GM12864 (cell line): ENCODE measurements around the gene GNL1.

Source experiments
- DNase-seq: peaks from one replicate; pipeline ENCODE4 v3.0.0-alpha.2; 2011; ENCODE audit warnings: low read depth
- H3K4me3 ChIP-seq: 2 replicates; pipeline ENCODE4 v1.5.1; 2011; ENCODE audit warnings: mild to moderate bottlenecking, low read depth, low read length, control low read depth
- CTCF ChIP-seq: IDR thresholded peaks from 2 replicates; pipeline ENCODE4 v1.5.1; 2011; ENCODE audit warnings: low read depth, mild to moderate bottlenecking, moderate library complexity, low read length, control low read depth, inconsistent platforms; ENCODE audit errors: missing control alignments

GNL1 gene

DNA sequence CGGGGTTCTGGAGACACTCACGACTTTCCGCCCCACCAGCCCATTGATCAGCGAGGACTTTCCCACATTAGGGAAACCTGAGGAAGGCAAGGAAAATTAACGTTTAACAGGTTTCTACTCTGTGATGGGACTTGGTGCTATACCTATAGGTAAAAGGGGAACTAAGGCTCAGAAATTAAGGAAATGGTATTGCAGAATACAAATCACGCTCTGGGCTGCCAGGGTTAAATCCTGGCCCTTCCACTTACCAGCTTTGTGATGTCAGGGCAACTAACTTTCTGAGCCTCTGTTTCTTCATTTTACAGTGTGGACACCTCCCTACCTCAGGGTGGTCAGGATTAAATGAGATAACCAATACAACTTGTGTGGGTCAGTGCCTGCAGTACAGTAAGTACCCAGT is 8.8 kb downstream of the GNL1 start:
- DNase-seq: no peak
- TF ChIP-seq CTCF: no peak
- no peak overlapping the region for H3K4me3 ChIP-seq

- no peak for DNase-seq
- TF ChIP-seq CTCF: peak; percentile 81
- H3K4me3 ChIP-seq: no peak overlapping the region
These were observed 11.5 kb downstream of the GNL1 start for GRCh38 chr6:30544666-30545272.

DNA sequence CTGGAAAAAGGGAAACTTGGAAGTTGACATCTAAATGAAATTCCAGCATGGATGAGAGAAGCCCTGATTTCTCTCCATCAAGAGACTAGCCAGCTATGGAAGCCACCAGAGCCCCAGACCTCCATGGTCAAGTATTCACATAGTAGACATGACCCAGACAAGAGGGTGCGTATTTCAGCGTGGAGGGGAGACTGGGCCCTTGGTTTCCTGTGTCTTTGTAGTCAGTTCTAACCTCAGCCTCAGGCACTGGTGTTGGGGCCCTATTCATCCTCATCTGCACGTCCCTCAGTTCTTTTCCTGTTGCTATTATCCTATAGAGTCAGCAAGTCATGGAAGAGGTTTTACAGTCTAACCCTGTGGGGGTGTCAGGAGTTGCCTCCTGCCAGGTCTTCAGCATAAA is 12.5 kb downstream of the GNL1 start:
- no peak overlapping the region for H3K4me3 ChIP-seq
- DNase-seq: no peak
- TF ChIP-seq CTCF: no peak

GRCh38 chr6:30542915-30543314 is 13.4 kb downstream of the GNL1 start:
- no peak overlapping the region for H3K4me3 ChIP-seq
- DNase-seq: no peak
- no peak for TF ChIP-seq CTCF

GRCh38 chr6:30542404-30542725 is 13.9 kb downstream of the GNL1 start:
- no peak for TF ChIP-seq CTCF
- H3K4me3 ChIP-seq: no peak overlapping the region
- no peak for DNase-seq

DNA sequence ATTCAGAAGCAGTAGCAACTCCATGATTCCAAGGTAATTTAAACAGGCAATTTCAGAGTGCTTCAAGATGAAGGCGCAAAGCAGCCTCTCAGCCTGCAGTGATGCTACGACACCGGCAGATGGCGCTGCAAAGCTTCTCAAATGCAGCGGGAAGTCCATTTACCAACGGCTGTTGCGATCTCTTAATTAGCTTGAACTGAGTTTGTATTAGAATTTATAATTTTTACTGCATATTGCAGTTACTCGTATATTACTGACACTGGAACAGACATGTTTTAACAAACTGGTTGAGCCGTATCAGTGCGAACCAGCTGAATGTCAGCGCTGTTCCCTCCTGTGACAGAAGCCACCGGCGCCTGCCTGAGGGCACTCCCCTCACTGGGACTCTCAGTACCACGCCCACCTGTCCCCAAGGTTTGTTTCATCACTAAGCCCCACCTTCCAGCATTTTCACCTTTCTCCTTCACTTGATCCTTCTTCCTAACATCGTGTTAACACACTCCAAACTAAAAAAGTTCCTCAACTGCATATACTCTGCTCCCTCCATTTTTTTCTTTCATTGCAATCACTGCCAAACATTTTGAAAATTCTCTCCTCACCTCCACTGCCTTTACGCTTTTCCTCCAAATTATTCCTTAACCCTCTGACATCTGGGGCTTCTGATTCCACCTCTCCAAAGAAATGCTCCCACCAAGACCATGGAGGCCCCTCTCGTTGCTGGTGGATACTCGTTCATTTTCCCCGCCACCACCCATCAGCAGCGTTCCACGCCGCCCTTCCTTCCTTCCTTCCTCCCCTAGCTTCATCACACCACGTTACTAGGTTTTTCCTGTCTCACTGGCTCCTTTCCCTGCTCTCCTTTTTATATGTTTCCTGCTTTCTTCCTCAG is 14.5 kb downstream of the GNL1 start:
- peak overlapping the region; percentile 36 for H3K4me3 ChIP-seq
- peak; percentile 99 for TF ChIP-seq CTCF
- DNase-seq: peak; percentile 70
